ENCODE measurements around the gene MRI1.

The MRI1 gene

DNA sequence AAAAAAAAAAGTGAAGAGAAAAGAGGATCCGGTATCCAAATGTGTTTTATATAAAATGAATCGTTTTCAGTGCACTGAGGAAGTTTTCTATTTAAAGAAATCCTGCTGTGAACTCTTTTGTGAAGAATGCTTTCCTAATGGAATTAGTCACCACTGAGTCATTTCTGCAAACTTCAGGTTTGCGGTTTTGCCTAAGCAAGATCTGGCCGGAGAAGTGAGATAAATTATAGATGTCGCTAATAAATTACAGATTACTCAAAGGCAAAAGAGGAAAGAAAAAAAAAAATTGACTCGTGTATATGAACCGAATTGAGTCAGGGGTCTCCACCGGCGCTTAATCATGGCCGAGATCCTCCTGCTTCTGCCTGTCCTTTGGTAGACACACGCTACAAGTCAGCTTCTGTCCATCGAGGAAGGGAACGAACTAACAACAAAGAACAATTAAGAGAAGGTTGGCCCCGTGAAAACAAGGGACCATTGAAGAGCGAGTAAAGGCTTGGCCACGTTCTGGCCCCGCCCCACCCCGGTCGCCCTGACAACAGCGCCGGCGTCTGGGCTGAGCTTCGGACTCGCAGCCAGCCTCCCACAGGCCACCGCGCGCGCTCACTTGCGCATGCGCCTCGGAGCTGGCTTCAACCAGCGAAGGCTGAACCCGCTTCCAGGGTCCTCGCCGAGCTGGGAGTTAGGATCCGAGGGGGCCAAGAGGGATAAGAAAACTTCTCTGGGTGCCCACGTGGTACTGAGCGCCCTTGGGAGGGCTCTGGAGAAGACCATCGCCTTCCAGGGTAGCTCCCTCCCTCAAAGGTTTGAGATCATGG, 33.0 kb upstream of the MRI1 start (continued):
- TF ChIP-seq KLF17 (tag by site-specific recombination; IDR thresholded peaks at IDR 0.05), result peak; percentile 76
- TF ChIP-seq ZNF302 (tag by site-specific recombination; IDR thresholded peaks at IDR 0.05; ENCODE audit: low read depth), result no peak
- TF ChIP-seq, protein P1, sequence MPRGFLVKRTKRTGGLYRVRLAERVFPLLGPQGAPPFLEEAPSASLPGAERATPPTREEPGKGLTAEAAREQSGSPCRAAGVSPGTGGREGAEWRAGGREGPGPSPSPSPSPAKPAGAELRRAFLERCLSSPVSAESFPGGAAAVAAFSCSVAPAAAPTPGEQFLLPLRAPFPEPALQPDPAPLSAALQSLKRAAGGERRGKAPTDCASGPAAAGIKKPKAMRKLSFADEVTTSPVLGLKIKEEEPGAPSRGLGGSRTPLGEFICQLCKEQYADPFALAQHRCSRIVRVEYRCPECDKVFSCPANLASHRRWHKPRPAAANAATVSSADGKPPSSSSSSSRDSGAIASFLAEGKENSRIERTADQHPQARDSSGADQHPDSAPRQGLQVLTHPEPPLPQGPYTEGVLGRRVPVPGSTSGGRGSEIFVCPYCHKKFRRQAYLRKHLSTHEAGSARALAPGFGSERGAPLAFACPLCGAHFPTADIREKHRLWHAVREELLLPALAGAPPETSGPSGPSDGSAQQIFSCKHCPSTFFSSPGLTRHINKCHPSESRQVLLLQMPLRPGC (tag by site-specific recombination; IDR thresholded peaks at IDR 0.05), result peak; percentile 91
- TF ChIP-seq ZNF416 (tag by site-specific recombination; IDR thresholded peaks at IDR 0.05), result no peak
- TF ChIP-seq, protein P2, sequence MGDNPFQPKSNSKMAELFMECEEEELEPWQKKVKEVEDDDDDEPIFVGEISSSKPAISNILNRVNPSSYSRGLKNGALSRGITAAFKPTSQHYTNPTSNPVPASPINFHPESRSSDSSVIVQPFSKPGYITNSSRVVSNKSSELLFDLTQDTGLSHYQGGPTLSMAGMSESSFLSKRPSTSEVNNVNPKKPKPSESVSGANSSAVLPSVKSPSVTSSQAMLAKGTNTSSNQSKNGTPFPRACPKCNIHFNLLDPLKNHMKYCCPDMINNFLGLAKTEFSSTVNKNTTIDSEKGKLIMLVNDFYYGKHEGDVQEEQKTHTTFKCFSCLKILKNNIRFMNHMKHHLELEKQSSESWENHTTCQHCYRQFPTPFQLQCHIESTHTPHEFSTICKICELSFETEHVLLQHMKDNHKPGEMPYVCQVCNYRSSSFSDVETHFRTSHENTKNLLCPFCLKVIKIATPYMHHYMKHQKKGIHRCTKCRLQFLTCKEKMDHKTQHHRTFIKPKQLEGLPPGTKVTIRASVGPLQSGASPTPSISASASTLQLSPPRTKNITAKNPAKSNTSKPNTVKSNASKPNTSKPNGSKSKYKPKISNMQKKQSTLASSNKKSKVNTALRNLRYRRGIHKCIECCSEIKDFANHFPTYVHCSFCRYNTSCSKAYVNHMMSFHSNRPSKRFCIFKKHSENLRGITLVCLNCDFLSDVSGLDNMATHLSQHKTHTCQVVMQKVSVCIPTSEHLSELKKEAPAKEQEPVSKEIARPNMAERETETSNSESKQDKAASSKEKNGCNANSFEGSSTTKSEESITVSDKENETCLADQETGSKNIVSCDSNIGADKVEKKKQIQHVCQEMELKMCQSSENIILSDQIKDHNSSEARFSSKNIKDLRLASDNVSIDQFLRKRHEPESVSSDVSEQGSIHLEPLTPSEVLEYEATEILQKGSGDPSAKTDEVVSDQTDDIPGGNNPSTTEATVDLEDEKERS (tag by site-specific recombination; IDR thresholded peaks at IDR 0.05), result no peak
- TF ChIP-seq SP3 (tag by site-specific recombination; IDR thresholded peaks at IDR 0.05), result peak; percentile 55; the same call in 1 of the 2 replicates
- peak; percentile 88 for TF ChIP-seq ZBTB48 (tag by site-specific recombination; IDR thresholded peaks at IDR 0.05)
- TF ChIP-seq ZNF404 (tag by site-specific recombination; IDR thresholded peaks at IDR 0.05), result no peak
- TF ChIP-seq, protein P3, sequence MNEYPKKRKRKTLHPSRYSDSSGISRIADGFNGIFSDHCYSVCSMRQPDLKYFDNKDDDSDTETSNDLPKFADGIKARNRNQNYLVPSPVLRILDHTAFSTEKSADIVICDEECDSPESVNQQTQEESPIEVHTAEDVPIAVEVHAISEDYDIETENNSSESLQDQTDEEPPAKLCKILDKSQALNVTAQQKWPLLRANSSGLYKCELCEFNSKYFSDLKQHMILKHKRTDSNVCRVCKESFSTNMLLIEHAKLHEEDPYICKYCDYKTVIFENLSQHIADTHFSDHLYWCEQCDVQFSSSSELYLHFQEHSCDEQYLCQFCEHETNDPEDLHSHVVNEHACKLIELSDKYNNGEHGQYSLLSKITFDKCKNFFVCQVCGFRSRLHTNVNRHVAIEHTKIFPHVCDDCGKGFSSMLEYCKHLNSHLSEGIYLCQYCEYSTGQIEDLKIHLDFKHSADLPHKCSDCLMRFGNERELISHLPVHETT (tag by site-specific recombination; IDR thresholded peaks at IDR 0.05), result peak; percentile 88
- TF ChIP-seq, protein P4, sequence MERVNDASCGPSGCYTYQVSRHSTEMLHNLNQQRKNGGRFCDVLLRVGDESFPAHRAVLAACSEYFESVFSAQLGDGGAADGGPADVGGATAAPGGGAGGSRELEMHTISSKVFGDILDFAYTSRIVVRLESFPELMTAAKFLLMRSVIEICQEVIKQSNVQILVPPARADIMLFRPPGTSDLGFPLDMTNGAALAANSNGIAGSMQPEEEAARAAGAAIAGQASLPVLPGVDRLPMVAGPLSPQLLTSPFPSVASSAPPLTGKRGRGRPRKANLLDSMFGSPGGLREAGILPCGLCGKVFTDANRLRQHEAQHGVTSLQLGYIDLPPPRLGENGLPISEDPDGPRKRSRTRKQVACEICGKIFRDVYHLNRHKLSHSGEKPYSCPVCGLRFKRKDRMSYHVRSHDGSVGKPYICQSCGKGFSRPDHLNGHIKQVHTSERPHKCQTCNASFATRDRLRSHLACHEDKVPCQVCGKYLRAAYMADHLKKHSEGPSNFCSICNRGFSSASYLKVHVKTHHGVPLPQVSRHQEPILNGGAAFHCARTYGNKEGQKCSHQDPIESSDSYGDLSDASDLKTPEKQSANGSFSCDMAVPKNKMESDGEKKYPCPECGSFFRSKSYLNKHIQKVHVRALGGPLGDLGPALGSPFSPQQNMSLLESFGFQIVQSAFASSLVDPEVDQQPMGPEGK (tag by site-specific recombination; IDR thresholded peaks at IDR 0.05), result 0 out of 2 replicates have a peak, but pooled peaks have one; percentile 44
- peak; percentile 81; the same call in 1 of the 2 replicates for TF ChIP-seq PRDM1 (tag by site-specific recombination; IDR thresholded peaks at IDR 0.05)
- TF ChIP-seq BCL11B (tag by site-specific recombination; IDR thresholded peaks at IDR 0.05; ENCODE audit: low read depth), result peak; percentile 69; the same call in 1 of the 2 replicates
- peak; percentile 95 for TF ChIP-seq SP7 (tag by site-specific recombination; IDR thresholded peaks at IDR 0.05)
- TF ChIP-seq ZBTB17 (tag by site-specific recombination; IDR thresholded peaks at IDR 0.05), result peak; percentile 61; the same call in 1 of the 2 replicates
- TF ChIP-seq YY1 (tag by site-specific recombination; IDR thresholded peaks at IDR 0.05), result no peak
- peak; percentile 82 for TF ChIP-seq KLF10 (tag by site-specific recombination; IDR thresholded peaks at IDR 0.05)
- TF ChIP-seq ZFP37 (tag by site-specific recombination; IDR thresholded peaks at IDR 0.05), result 0 out of 2 replicates have a peak, but pooled peaks have one; percentile 41
- peak; percentile 93 for TF ChIP-seq PRDM6 (tag by site-specific recombination; IDR thresholded peaks at IDR 0.05)
- TF ChIP-seq ZNF76 (tag by site-specific recombination; IDR thresholded peaks at IDR 0.05; ENCODE audit: borderline replicate concordance, low read depth), result peak; percentile 88
- TF ChIP-seq ZNF670 (tag by site-specific recombination; IDR thresholded peaks at IDR 0.05; ENCODE audit: low read depth), result no peak
- TF ChIP-seq, protein P5, sequence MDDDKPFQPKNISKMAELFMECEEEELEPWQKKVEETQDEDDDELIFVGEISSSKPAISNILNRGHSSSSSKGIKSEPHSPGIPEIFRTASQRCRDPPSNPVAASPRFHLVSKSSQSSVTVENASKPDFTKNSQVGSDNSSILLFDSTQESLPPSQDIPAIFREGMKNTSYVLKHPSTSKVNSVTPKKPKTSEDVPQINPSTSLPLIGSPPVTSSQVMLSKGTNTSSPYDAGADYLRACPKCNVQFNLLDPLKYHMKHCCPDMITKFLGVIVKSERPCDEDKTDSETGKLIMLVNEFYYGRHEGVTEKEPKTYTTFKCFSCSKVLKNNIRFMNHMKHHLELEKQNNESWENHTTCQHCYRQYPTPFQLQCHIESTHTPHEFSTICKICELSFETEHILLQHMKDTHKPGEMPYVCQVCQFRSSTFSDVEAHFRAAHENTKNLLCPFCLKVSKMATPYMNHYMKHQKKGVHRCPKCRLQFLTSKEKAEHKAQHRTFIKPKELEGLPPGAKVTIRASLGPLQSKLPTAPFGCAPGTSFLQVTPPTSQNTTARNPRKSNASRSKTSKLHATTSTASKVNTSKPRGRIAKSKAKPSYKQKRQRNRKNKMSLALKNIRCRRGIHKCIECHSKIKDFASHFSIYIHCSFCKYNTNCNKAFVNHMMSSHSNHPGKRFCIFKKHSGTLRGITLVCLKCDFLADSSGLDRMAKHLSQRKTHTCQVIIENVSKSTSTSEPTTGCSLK (tag by site-specific recombination; IDR thresholded peaks at IDR 0.05), result no peak
- TF ChIP-seq ZEB2 (tag by site-specific recombination; IDR thresholded peaks at IDR 0.05), result peak; percentile 97
- peak; percentile 87 for TF ChIP-seq ZNF335 (tag by site-specific recombination; conservative IDR thresholded peaks at IDR 0.05)
- TF ChIP-seq ZNF529 (tag by site-specific recombination; IDR thresholded peaks at IDR 0.05; ENCODE audit: insufficient replicate concordance), result no peak
- no peak for TF ChIP-seq ZNF664 (tag by site-specific recombination; IDR thresholded peaks at IDR 0.05)
- peak; percentile 57; the same call in 1 of the 2 replicates for TF ChIP-seq ZNF600 (tag by site-specific recombination; IDR thresholded peaks at IDR 0.05)
